Loucy (cell line): ENCODE measurements around the gene ZNF276.

Source experiments
- H2AFZ ChIP-seq: fragments of 200-600 bp; sonication (generic); 2 replicates; pipeline ENCODE4 v1.6.0; 2016; ENCODE audit warnings: antibody characterized with exemption, mild to moderate bottlenecking, low read length, moderate library complexity
- H3F3A ChIP-seq: fragments of 200-600 bp; 2 replicates; pipeline ENCODE4 v1.6.0; 2016; ENCODE audit warnings: antibody characterized with exemption, low read depth, mild to moderate bottlenecking
- H3K27me3 ChIP-seq: fragments of 200-600 bp; sonication (generic); 2 replicates; pipeline ENCODE4 v1.6.1; 2014; ENCODE audit warnings: low read length, mild to moderate bottlenecking; ENCODE audit not compliant: insufficient read depth, poor library complexity, severe bottlenecking
- H3K36me3 ChIP-seq: fragments of 200-600 bp; sonication (generic); 2 replicates; pipeline ENCODE4 v1.6.1; 2016; ENCODE audit warnings: low read length; ENCODE audit not compliant: insufficient read depth
- H3K4me1 ChIP-seq: fragments of 200-600 bp; sonication (generic); 2 replicates; pipeline ENCODE4 v1.5.1; 2014; ENCODE audit warnings: low read length, mild to moderate bottlenecking; ENCODE audit not compliant: insufficient read depth, poor library complexity, severe bottlenecking
- H3K4me2 ChIP-seq: fragments of 200-600 bp; sonication (generic); 2 replicates; pipeline ENCODE4 v1.6.0; 2014; ENCODE audit warnings: antibody characterized with exemption, low read length, low read depth, mild to moderate bottlenecking; ENCODE audit not compliant: poor library complexity, severe bottlenecking
- H3K4me3 ChIP-seq: fragments of 200-600 bp; sonication (generic); 2 replicates; pipeline ENCODE4 v1.5.1; 2014; ENCODE audit warnings: low read length, mild to moderate bottlenecking, mixed read lengths; ENCODE audit not compliant: poor library complexity, severe bottlenecking
- H3K79me2 ChIP-seq: fragments of 200-600 bp; sonication (generic); 2 replicates; pipeline ENCODE4 v1.6.1; 2014; ENCODE audit warnings: low read length; ENCODE audit not compliant: insufficient read depth
- H3K9ac ChIP-seq: fragments of 200-600 bp; sonication (generic); 2 replicates; pipeline ENCODE4 v1.6.0; 2014; ENCODE audit warnings: mild to moderate bottlenecking, low read depth, low read length, moderate library complexity; ENCODE audit not compliant: poor library complexity, severe bottlenecking
- H3K9me2 ChIP-seq: fragments of 200-600 bp; sonication (generic); replicated peaks from 2 replicates; pipeline ENCODE4 v1.6.1; 2016; ENCODE audit warnings: low read depth, low read length, mixed read lengths
- H3K9me3 ChIP-seq: fragments of 200-600 bp; sonication (generic); 2 replicates; pipeline ENCODE4 v1.6.1; 2014; ENCODE audit warnings: mild to moderate bottlenecking, antibody characterized with exemption, low read length, low read depth; ENCODE audit not compliant: insufficient read depth
- H4K20me1 ChIP-seq: fragments of 200-600 bp; sonication (generic); 2 replicates; pipeline ENCODE4 v1.6.0; 2014; ENCODE audit warnings: antibody characterized with exemption, low read length, mild to moderate bottlenecking; ENCODE audit not compliant: insufficient read depth, poor library complexity, severe bottlenecking
- EZH2phosphoT487 ChIP-seq: fragments of 200-600 bp; IDR thresholded peaks from 2 replicates; pipeline ENCODE4 v1.6.1; 2018; ENCODE audit warnings: antibody characterized with exemption, mild to moderate bottlenecking, moderate library complexity, borderline replicate concordance
- TF ChIP-seq, protein P1 (sequence below): fragments of 200-600 bp; sonication (generic); conservative IDR thresholded peaks from 2 replicates; pipeline ENCODE4 v1.5.1; 2014; ENCODE audit warnings: mild to moderate bottlenecking, antibody characterized with exemption, low read length

Gene ZNF276

GRCh38 chr16:89729863-89730593, 8.7 kb downstream of the ZNF276 start:
- Histone ChIP-seq H3K9me3 (no peaks in the 10 kb centered on the region), H3K9me2 (no peaks in the 10 kb centered on the region), H2AFZ (no peak overlapping the region), H4K20me1 (no peaks in the 10 kb centered on the region), H3K4me3 (no peak overlapping the region), H3K4me2 (no peak overlapping the region), H3K9ac (no peak overlapping the region), H3K4me1 (no peaks in the 10 kb centered on the region), H3K79me2 (no peaks in the 10 kb centered on the region), H3K27me3 (no peaks in the 10 kb centered on the region), H3F3A (no peaks in the 10 kb centered on the region), H3K36me3 (peaks cover 8% of the 10 kb centered on the region; the same call in 1 of the 2 replicates)
- TF ChIP-seq EZH2phosphoT487 = no peak
- TF ChIP-seq, protein P1, sequence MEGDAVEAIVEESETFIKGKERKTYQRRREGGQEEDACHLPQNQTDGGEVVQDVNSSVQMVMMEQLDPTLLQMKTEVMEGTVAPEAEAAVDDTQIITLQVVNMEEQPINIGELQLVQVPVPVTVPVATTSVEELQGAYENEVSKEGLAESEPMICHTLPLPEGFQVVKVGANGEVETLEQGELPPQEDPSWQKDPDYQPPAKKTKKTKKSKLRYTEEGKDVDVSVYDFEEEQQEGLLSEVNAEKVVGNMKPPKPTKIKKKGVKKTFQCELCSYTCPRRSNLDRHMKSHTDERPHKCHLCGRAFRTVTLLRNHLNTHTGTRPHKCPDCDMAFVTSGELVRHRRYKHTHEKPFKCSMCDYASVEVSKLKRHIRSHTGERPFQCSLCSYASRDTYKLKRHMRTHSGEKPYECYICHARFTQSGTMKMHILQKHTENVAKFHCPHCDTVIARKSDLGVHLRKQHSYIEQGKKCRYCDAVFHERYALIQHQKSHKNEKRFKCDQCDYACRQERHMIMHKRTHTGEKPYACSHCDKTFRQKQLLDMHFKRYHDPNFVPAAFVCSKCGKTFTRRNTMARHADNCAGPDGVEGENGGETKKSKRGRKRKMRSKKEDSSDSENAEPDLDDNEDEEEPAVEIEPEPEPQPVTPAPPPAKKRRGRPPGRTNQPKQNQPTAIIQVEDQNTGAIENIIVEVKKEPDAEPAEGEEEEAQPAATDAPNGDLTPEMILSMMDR = no peak

DNA sequence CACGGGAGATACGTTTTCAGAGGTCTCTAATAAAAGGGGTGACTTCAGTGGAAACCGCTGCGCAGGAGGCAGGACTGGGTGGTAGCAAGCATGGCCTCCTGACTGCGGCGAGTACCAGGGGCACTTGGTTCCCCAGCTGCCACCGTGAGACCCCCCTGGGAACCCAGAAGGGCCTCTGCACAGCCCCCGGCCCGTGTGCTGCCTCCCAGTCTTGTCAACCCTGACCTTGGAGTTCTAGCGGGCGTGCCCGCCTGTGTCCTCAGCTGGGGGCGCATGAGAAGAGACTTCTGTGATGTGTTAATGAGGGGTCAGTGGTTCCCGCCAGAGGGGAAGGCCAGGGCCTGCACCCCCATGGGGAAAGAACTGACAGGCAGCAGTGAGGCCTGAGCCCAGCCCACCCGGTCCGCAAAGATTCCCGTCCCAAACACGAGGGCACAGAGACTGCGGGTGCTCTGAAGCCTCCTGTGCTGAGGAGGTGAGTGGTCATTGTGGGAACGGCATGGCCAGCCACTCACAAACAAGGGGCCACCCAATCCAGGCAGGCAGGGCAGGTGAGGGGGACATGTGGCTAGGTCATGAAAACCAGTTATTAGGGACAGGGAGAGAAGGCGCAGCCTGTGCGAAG, 9.4 kb downstream of the ZNF276 start:
- Histone ChIP-seq H3K4me1 (no peaks in the 10 kb centered on the region), H3K36me3 (peaks cover 8% of the 10 kb centered on the region; the same call in 1 of the 2 replicates), H3K4me2 (no peak overlapping the region), H3K27me3 (no peaks in the 10 kb centered on the region), H3K79me2 (no peaks in the 10 kb centered on the region), H3K9me3 (no peaks in the 10 kb centered on the region), H3K9ac (no peak overlapping the region), H3F3A (no peaks in the 10 kb centered on the region), H3K9me2 (no peaks in the 10 kb centered on the region), H3K4me3 (no peak overlapping the region), H2AFZ (no peak overlapping the region), H4K20me1 (no peaks in the 10 kb centered on the region)
- no peak for TF ChIP-seq EZH2phosphoT487
- TF ChIP-seq, protein P1 = no peak

- TF ChIP-seq, protein P1 = no peak
- TF ChIP-seq EZH2phosphoT487 = no peak
- H4K20me1 ChIP-seq = no peaks in the 10 kb centered on the region
- H3K9me3 ChIP-seq = no peaks in the 10 kb centered on the region
- no peaks in the 10 kb centered on the region for H3F3A ChIP-seq
- no peaks in the 10 kb centered on the region for H3K27me3 ChIP-seq
- H3K9ac ChIP-seq = no peak overlapping the region
- H3K4me1 ChIP-seq = no peaks in the 10 kb centered on the region
- H3K4me2 ChIP-seq = no peak overlapping the region
- H3K79me2 ChIP-seq = no peaks in the 10 kb centered on the region
- no peak overlapping the region for H3K4me3 ChIP-seq
- peaks cover 12% of the 10 kb centered on the region; the same call in 1 of the 2 replicates for H3K36me3 ChIP-seq
- H2AFZ ChIP-seq = no peak overlapping the region
- no peaks in the 10 kb centered on the region for H3K9me2 ChIP-seq
These were observed 11.0 kb downstream of the ZNF276 start for GRCh38 chr16:89732142-89732917.
